SK-N-SH treated with all-trans-retinoic acid at 6 μM for 48 hours (cell line): ENCODE data around the gene PDZD2.

Source experiments
- ATAC-seq: fragments of 200-7000 bp; cut with Tn5 transposase; 3 replicates; pipeline ENCODE4 v1.9.1; 2020; ENCODE audit warnings: mild to moderate bottlenecking, moderate library complexity
- ARNTL ChIP-seq: fragments of 450-650 bp; formaldehyde crosslinking; IDR thresholded peaks from 2 replicates; pipeline ENCODE4 v1.5.0; 2020; ENCODE audit warnings: low read depth, mild to moderate bottlenecking, moderate library complexity, borderline replicate concordance
- ESRRG ChIP-seq: fragments of 250-450 bp; sonication (Bioruptor Pico); IDR thresholded peaks from 2 replicates; pipeline ENCODE4 v1.6.1; 2021; ENCODE audit warnings: mild to moderate bottlenecking
- GLIS3 ChIP-seq: fragments of 250-450 bp; sonication (Bioruptor Pico); IDR thresholded peaks from 2 replicates; pipeline ENCODE4 v1.5.0; 2020; ENCODE audit warnings: mild to moderate bottlenecking, moderate library complexity
- OSR1 ChIP-seq: fragments of 250-450 bp; sonication (Bioruptor Pico); IDR thresholded peaks from 2 replicates; pipeline ENCODE4 v1.8.0; 2022; ENCODE audit warnings: moderate library complexity, mild to moderate bottlenecking, inconsistent platforms
- PPARA ChIP-seq: fragments of 250-450 bp; sonication (Bioruptor Pico); IDR thresholded peaks from 2 replicates; pipeline ENCODE4 v1.5.0; 2020; ENCODE audit warnings: mild to moderate bottlenecking, borderline replicate concordance
- RARB ChIP-seq: fragments of 250-450 bp; sonication (Bioruptor Pico); IDR thresholded peaks from 2 replicates; pipeline ENCODE4 v1.8.0; 2021; ENCODE audit warnings: mild to moderate bottlenecking, moderate library complexity
- SNAI2 ChIP-seq: fragments of 250-450 bp; sonication (Bioruptor Pico); IDR thresholded peaks from 2 replicates; pipeline ENCODE4 v1.5.0; 2020; ENCODE audit warnings: mild to moderate bottlenecking, moderate library complexity
- TCF4 ChIP-seq: fragments of 250-450 bp; sonication (Bioruptor Pico); IDR thresholded peaks from 2 replicates; pipeline ENCODE4 v1.8.0; 2021; ENCODE audit warnings: mild to moderate bottlenecking, moderate library complexity, borderline replicate concordance
- TOX ChIP-seq: fragments of 250-450 bp; sonication (Bioruptor Pico); IDR thresholded peaks from 2 replicates; pipeline ENCODE4 v1.8.0; 2021; ENCODE audit warnings: mild to moderate bottlenecking, moderate library complexity, borderline replicate concordance
- ZFP3 ChIP-seq: fragments of 250-450 bp; sonication (Bioruptor Pico); IDR thresholded peaks from 2 replicates; pipeline ENCODE4 v1.5.0; 2020; ENCODE audit warnings: mild to moderate bottlenecking, moderate library complexity
- ZFP30 ChIP-seq: fragments of 450-650 bp; formaldehyde crosslinking; IDR thresholded peaks from 2 replicates; pipeline ENCODE4 v1.5.0; 2022; ENCODE audit warnings: mild to moderate bottlenecking, moderate library complexity
- ZNF565 ChIP-seq: fragments of 450-650 bp; formaldehyde crosslinking; conservative IDR thresholded peaks from 2 replicates; pipeline ENCODE4 v1.5.0; 2020; ENCODE audit warnings: low read depth, mild to moderate bottlenecking, moderate library complexity
- ZNF70 ChIP-seq: fragments of 450-650 bp; formaldehyde crosslinking; IDR thresholded peaks from 2 replicates; pipeline ENCODE4 v1.5.0; 2020; ENCODE audit warnings: mild to moderate bottlenecking, moderate library complexity
- ZNF8 ChIP-seq: fragments of 450-650 bp; formaldehyde crosslinking; IDR thresholded peaks from 2 replicates; pipeline ENCODE4 v1.5.0; 2020; ENCODE audit warnings: mild to moderate bottlenecking, moderate library complexity
- TF ChIP-seq, protein P1 (sequence below): fragments of 250-450 bp; sonication (Bioruptor Pico); IDR thresholded peaks from 2 replicates; pipeline ENCODE4 v1.8.0; 2020; ENCODE audit warnings: mild to moderate bottlenecking, moderate library complexity, borderline replicate concordance
- TF ChIP-seq, protein P2 (sequence below): fragments of 250-450 bp; sonication (Bioruptor Pico); IDR thresholded peaks from 2 replicates; pipeline ENCODE4 v1.5.0; 2020; ENCODE audit warnings: mild to moderate bottlenecking, moderate library complexity
- TF ChIP-seq, protein P3 (sequence below): fragments of 250-450 bp; sonication (Bioruptor Pico); IDR thresholded peaks from 2 replicates; pipeline ENCODE4 v1.5.1; 2020; ENCODE audit warnings: low read depth, mild to moderate bottlenecking, moderate library complexity
- TF ChIP-seq, protein P4 (sequence below): fragments of 250-450 bp; sonication (Bioruptor Pico); IDR thresholded peaks from 2 replicates; pipeline ENCODE4 v1.5.1; 2021; ENCODE audit warnings: mild to moderate bottlenecking, moderate library complexity
- TF ChIP-seq, protein P5 (sequence below): fragments of 250-450 bp; sonication (Bioruptor Pico); IDR thresholded peaks from 2 replicates; pipeline ENCODE4 v1.8.0; 2021; ENCODE audit warnings: low read depth, mild to moderate bottlenecking, moderate library complexity, borderline replicate concordance

PDZD2 gene

DNA sequence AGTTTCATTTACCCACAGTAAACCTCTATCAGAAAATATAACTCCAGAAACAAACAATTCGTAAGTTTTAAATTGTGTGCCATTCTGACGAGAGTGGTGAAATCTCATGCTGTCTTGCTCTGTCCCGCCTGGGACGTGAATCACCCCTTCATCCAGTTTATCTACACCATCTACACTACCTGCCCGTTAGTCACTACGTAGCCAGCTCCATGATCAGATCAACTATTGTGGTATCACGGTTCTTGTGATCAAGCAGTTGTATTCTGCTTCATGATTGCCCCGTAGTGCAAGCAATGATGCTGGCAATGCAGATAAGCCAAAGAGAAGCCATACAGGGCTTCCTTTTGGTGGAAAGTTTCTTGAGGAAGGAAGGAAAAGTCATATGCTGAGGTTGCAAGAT lies 384.9 kb downstream of the PDZD2 start:
- no peak for TF ChIP-seq ZFP30 (CRISPR knock-in tag)
- TF ChIP-seq ZFP3 (CRISPR knock-in tag): no peak
- TF ChIP-seq, protein P1, sequence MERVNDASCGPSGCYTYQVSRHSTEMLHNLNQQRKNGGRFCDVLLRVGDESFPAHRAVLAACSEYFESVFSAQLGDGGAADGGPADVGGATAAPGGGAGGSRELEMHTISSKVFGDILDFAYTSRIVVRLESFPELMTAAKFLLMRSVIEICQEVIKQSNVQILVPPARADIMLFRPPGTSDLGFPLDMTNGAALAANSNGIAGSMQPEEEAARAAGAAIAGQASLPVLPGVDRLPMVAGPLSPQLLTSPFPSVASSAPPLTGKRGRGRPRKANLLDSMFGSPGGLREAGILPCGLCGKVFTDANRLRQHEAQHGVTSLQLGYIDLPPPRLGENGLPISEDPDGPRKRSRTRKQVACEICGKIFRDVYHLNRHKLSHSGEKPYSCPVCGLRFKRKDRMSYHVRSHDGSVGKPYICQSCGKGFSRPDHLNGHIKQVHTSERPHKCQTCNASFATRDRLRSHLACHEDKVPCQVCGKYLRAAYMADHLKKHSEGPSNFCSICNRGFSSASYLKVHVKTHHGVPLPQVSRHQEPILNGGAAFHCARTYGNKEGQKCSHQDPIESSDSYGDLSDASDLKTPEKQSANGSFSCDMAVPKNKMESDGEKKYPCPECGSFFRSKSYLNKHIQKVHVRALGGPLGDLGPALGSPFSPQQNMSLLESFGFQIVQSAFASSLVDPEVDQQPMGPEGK (CRISPR knock-in tag): no peak
- TF ChIP-seq SNAI2 (CRISPR knock-in tag): no peak
- TF ChIP-seq ZNF565: no peak
- no peak for TF ChIP-seq GLIS3
- TF ChIP-seq, protein P2, sequence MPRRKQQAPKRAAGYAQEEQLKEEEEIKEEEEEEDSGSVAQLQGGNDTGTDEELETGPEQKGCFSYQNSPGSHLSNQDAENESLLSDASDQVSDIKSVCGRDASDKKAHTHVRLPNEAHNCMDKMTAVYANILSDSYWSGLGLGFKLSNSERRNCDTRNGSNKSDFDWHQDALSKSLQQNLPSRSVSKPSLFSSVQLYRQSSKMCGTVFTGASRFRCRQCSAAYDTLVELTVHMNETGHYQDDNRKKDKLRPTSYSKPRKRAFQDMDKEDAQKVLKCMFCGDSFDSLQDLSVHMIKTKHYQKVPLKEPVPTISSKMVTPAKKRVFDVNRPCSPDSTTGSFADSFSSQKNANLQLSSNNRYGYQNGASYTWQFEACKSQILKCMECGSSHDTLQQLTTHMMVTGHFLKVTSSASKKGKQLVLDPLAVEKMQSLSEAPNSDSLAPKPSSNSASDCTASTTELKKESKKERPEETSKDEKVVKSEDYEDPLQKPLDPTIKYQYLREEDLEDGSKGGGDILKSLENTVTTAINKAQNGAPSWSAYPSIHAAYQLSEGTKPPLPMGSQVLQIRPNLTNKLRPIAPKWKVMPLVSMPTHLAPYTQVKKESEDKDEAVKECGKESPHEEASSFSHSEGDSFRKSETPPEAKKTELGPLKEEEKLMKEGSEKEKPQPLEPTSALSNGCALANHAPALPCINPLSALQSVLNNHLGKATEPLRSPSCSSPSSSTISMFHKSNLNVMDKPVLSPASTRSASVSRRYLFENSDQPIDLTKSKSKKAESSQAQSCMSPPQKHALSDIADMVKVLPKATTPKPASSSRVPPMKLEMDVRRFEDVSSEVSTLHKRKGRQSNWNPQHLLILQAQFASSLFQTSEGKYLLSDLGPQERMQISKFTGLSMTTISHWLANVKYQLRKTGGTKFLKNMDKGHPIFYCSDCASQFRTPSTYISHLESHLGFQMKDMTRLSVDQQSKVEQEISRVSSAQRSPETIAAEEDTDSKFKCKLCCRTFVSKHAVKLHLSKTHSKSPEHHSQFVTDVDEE (CRISPR knock-in tag): no peak

DNA sequence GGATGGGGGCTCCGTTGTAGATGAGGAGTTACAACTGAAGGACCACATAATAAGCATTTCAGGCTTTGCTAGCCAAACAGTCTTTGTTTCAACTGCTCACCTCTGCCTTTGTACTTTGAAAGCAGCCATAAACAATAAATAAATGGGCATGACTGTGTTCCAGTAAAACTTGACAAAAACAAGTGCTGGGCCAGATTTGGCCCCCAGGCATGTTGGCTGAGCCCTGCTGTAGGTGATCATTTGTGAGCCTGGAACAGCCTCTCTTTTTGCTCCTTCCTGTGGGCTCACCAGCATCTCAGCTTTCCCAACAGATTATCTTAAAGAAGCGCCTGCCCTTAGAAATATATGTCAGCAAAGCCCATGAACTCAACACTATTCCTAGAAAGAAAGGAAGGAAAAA lies 385.8 kb downstream of the PDZD2 start:
- TF ChIP-seq PPARA (CRISPR knock-in tag) (no peak), SNAI2 (CRISPR knock-in tag) (no peak), ZNF8 (no peak), ESRRG (CRISPR knock-in tag) (no peak), GLIS3 (no peak), OSR1 (CRISPR knock-in tag) (no peak), TOX (CRISPR knock-in tag) (no peak), ZNF70 (no peak), ZNF565 (no peak), TCF4 (CRISPR knock-in tag) (no peak), ARNTL (no peak)
- TF ChIP-seq, protein P2 (CRISPR knock-in tag): no peak
- TF ChIP-seq, protein P3, sequence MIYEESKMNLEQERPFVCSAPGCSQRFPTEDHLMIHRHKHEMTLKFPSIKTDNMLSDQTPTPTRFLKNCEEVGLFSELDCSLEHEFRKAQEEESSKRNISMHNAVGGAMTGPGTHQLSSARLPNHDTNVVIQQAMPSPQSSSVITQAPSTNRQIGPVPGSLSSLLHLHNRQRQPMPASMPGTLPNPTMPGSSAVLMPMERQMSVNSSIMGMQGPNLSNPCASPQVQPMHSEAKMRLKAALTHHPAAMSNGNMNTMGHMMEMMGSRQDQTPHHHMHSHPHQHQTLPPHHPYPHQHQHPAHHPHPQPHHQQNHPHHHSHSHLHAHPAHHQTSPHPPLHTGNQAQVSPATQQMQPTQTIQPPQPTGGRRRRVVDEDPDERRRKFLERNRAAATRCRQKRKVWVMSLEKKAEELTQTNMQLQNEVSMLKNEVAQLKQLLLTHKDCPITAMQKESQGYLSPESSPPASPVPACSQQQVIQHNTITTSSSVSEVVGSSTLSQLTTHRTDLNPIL (CRISPR knock-in tag): no peak
- TF ChIP-seq, protein P4, sequence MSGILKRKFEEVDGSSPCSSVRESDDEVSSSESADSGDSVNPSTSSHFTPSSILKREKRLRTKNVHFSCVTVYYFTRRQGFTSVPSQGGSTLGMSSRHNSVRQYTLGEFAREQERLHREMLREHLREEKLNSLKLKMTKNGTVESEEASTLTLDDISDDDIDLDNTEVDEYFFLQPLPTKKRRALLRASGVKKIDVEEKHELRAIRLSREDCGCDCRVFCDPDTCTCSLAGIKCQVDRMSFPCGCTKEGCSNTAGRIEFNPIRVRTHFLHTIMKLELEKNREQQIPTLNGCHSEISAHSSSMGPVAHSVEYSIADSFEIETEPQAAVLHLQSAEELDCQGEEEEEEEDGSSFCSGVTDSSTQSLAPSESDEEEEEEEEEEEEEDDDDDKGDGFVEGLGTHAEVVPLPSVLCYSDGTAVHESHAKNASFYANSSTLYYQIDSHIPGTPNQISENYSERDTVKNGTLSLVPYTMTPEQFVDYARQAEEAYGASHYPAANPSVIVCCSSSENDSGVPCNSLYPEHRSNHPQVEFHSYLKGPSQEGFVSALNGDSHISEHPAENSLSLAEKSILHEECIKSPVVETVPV (CRISPR knock-in tag): no peak
- no peak for ATAC-seq

More for the DNA sequence above, 384.9 kb downstream of the PDZD2 start:
- no peak for ATAC-seq

DNA sequence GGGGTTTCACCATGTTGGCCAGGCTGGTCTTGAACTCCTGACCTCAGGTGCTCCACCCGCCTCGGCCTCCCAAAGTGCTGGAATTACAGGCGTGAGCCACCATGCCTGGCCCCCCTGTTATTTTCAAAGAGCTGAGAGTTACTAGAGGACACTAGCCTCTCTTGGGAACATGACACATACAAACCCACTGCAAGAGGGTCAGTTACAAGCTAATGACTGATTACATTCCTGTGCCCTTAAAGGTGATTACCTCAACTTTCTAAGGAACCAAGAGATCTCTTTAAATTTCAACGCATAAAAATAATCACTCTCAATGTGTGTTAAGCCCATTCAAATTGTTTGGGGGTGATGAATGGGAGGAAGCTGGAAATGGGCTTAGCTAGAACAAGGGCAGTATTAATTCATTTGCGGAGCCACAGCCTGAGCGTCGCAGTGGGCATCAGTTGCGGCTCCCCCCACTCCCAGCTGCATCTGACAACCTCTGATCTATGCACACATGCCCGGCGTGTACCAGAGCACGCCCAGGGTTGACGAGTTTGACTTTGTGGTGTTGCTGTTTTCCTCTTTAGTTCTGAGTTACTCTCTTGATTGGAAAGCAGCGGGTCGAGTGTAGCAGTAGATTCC lies 388.3 kb downstream of the PDZD2 start:
- ATAC-seq: no peak
- no peak for TF ChIP-seq ESRRG (CRISPR knock-in tag)
- TF ChIP-seq OSR1 (CRISPR knock-in tag): no peak
- no peak for TF ChIP-seq SNAI2 (CRISPR knock-in tag)
- no peak for TF ChIP-seq RARB (CRISPR knock-in tag)
- no peak for TF ChIP-seq ZNF8
- no peak for TF ChIP-seq TCF4 (CRISPR knock-in tag)
- no peak for TF ChIP-seq TOX (CRISPR knock-in tag)
- TF ChIP-seq, protein P1 (CRISPR knock-in tag): no peak
- TF ChIP-seq, protein P5, sequence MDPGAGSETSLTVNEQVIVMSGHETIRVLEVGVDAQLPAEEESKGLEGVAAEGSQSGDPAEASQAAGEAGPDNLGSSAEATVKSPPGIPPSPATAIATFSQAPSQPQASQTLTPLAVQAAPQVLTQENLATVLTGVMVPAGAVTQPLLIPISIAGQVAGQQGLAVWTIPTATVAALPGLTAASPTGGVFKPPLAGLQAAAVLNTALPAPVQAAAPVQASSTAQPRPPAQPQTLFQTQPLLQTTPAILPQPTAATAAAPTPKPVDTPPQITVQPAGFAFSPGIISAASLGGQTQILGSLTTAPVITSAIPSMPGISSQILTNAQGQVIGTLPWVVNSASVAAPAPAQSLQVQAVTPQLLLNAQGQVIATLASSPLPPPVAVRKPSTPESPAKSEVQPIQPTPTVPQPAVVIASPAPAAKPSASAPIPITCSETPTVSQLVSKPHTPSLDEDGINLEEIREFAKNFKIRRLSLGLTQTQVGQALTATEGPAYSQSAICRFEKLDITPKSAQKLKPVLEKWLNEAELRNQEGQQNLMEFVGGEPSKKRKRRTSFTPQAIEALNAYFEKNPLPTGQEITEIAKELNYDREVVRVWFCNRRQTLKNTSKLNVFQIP (CRISPR knock-in tag): no peak
- no peak for TF ChIP-seq ZFP30 (CRISPR knock-in tag)
- TF ChIP-seq, protein P4 (CRISPR knock-in tag): no peak
- TF ChIP-seq ZFP3 (CRISPR knock-in tag): no peak
